ENCODE measurements around the gene SLCO2B1. TPM values are rescaled to one million over a fixed set of nuclear protein-coding genes. Genes with fewer than 3 reads are reported as not detected.

The SLCO2B1 gene
- total RNA-seq, 1 donor from 2014 or later = 2.6 TPM

DNA sequence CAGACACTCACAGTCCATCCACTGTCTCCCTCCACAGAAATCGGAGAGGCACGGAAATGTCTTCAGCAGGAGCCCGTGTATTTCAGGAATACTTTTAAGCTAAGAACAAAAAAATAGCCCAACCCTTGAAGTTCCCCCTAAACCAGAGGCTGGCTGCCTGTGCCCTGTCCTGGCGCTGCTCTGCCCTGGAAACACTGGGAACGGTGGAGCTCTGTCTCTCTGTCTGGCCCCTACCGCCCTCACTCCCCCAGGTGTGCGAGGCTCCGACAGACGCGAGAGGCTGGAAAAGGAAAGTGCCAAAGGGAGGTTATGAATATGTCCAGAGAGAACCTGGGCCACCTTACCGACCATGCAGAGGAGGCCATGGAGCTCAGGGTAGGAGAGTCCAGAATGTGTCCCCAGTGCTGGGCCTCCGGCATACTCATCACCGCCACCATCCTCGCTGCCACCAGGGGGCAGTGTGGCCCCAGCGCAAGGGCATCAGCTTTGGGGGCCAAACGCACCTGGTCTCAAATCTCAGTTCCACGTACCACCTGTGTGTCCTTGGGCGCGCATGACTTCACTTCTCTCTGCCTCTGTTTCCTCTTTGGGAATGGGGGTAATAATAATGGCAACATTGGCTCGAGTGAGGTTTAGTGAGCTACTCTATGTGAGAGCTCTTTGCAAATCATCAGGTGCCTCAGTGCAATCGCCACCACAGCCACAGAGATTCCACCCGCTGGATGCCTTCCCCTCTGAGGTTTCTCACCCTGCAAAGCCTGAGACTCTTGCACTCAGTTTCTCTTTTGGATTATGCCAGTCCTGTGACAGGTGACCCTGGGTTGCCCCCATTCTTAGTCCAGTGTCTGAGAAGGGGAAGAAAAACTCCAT is 10.4 kb upstream of the SLCO2B1 start:
- H3K9ac ChIP-seq (ENCODE audit: low read length) = no peak overlapping the region
- no peaks in the 10 kb centered on the region for H3K79me2 ChIP-seq (ENCODE audit: insufficient read depth, low read length)
- peaks cover 19% of the 10 kb centered on the region for H3K27me3 ChIP-seq (ENCODE audit: insufficient read depth, low read length)
- H3K9me3 Mint-ChIP-seq (ENCODE audit: unreplicated experiment) = peaks cover 4% of the 10 kb centered on the region
- no peak for TF ChIP-seq EZH2 (IDR thresholded peaks at IDR 0.05; ENCODE audit: insufficient read depth, low read length)
- TF ChIP-seq, protein P1, sequence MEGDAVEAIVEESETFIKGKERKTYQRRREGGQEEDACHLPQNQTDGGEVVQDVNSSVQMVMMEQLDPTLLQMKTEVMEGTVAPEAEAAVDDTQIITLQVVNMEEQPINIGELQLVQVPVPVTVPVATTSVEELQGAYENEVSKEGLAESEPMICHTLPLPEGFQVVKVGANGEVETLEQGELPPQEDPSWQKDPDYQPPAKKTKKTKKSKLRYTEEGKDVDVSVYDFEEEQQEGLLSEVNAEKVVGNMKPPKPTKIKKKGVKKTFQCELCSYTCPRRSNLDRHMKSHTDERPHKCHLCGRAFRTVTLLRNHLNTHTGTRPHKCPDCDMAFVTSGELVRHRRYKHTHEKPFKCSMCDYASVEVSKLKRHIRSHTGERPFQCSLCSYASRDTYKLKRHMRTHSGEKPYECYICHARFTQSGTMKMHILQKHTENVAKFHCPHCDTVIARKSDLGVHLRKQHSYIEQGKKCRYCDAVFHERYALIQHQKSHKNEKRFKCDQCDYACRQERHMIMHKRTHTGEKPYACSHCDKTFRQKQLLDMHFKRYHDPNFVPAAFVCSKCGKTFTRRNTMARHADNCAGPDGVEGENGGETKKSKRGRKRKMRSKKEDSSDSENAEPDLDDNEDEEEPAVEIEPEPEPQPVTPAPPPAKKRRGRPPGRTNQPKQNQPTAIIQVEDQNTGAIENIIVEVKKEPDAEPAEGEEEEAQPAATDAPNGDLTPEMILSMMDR (IDR thresholded peaks at IDR 0.05; ENCODE audit: insufficient read depth, low read depth, low read length) = peak; percentile 73
- no peaks in the 10 kb centered on the region for H4K20me1 ChIP-seq (ENCODE audit: insufficient read depth, low read length)
- DNase-seq (ENCODE audit: low read depth) (no peak), FAIRE-seq (no peak)
- no peaks in the 10 kb centered on the region for H3K9me3 ChIP-seq (ENCODE audit: insufficient read depth, low read depth, low read length)
- peaks cover 20% of the 10 kb centered on the region for H3K27me3 Mint-ChIP-seq (ENCODE audit: low read depth, unreplicated experiment)
- no peak overlapping the region for H3K27ac Mint-ChIP-seq (ENCODE audit: unreplicated experiment)
- no peak overlapping the region for H2AFZ ChIP-seq (ENCODE audit: low read depth, low read length)
- no peaks in the 10 kb centered on the region for H3K36me3 ChIP-seq (ENCODE audit: insufficient read depth, low read length)
- no peak overlapping the region for H3K4me3 ChIP-seq (ENCODE audit: insufficient read depth, low read depth, low read length)
- H3K4me2 ChIP-seq (ENCODE audit: low read length) = no peak overlapping the region
- H3K27ac ChIP-seq (ENCODE audit: low read depth, low read length) = no peak overlapping the region
- H3K4me1 ChIP-seq (ENCODE audit: insufficient read depth, low read length) = peaks cover 8% of the 10 kb centered on the region
- H3K4me3 Mint-ChIP-seq (ENCODE audit: unreplicated experiment) = no peak overlapping the region
- H3K36me3 Mint-ChIP-seq (ENCODE audit: low read depth, unreplicated experiment) = no peaks in the 10 kb centered on the region
- peaks cover 8% of the 10 kb centered on the region for H3K4me1 Mint-ChIP-seq (ENCODE audit: low read depth, unreplicated experiment)

DNA sequence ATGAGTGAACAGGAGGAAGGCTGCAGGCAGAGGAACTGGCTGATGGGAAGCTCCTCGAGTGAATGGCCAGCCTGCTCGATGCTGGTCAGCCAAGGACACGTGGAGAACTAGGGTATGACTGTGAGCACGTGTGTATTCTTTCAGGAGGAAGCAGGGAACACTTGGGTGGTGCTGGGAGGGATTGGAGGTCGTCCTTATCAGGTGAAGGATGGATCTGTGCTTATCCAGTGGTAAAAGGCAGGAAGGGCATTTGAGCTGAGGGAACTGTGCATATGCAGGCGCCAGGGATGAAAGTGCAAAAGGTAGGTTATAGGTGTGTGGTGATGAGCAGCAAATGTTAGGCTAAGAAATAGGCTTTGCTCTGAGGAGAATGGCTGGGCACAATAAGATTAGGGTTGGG is 9.7 kb upstream of the SLCO2B1 start:
- no peak overlapping the region for H3K4me3 ChIP-seq (ENCODE audit: insufficient read depth, low read depth, low read length)
- Mint-ChIP-seq H3K4me3 (ENCODE audit: unreplicated experiment) (no peak overlapping the region), H3K27me3 (ENCODE audit: low read depth, unreplicated experiment) (peaks cover 24% of the 10 kb centered on the region), H3K36me3 (ENCODE audit: low read depth, unreplicated experiment) (no peaks in the 10 kb centered on the region), H3K27ac (ENCODE audit: unreplicated experiment) (no peak overlapping the region), H3K9me3 (ENCODE audit: unreplicated experiment) (peaks cover 2% of the 10 kb centered on the region), H3K4me1 (ENCODE audit: low read depth, unreplicated experiment) (peaks cover 8% of the 10 kb centered on the region)
- H3K9ac ChIP-seq (ENCODE audit: low read length) = no peak overlapping the region
- no peak overlapping the region for H3K27ac ChIP-seq (ENCODE audit: low read depth, low read length)
- no peaks in the 10 kb centered on the region for H4K20me1 ChIP-seq (ENCODE audit: insufficient read depth, low read length)
- TF ChIP-seq, protein P1 (IDR thresholded peaks at IDR 0.05; ENCODE audit: insufficient read depth, low read depth, low read length) = no peak
- no peak for TF ChIP-seq EZH2 (IDR thresholded peaks at IDR 0.05; ENCODE audit: insufficient read depth, low read length)
- no peaks in the 10 kb centered on the region for H3K9me3 ChIP-seq (ENCODE audit: insufficient read depth, low read depth, low read length)
- H2AFZ ChIP-seq (ENCODE audit: low read depth, low read length) = no peak overlapping the region
- H3K36me3 ChIP-seq (ENCODE audit: insufficient read depth, low read length) = no peaks in the 10 kb centered on the region
- DNase-seq (ENCODE audit: low read depth) = no peak
- H3K4me1 ChIP-seq (ENCODE audit: insufficient read depth, low read length) = peaks cover 8% of the 10 kb centered on the region
- no peak overlapping the region for H3K4me2 ChIP-seq (ENCODE audit: low read length)
- no peaks in the 10 kb centered on the region for H3K79me2 ChIP-seq (ENCODE audit: insufficient read depth, low read length)
- peaks cover 14% of the 10 kb centered on the region for H3K27me3 ChIP-seq (ENCODE audit: insufficient read depth, low read length)
- no peak for FAIRE-seq
